ENCODE results near the gene PSKH1.

- TF ChIP-seq CTCF (IDR thresholded peaks at IDR 0.05; ENCODE audit: poor library complexity, severe bottlenecking): no peak
- no peak for TF ChIP-seq POLR2AphosphoS5 (IDR thresholded peaks at IDR 0.05)
- TF ChIP-seq EZH2 (IDR thresholded peaks at IDR 0.05; ENCODE audit: borderline replicate concordance, insufficient read depth, low read length, poor library complexity, severe bottlenecking): no peak
- no peak for TF ChIP-seq EP300 (conservative IDR thresholded peaks at IDR 0.05; ENCODE audit: poor library complexity, severe bottlenecking)
- TF ChIP-seq REST (IDR thresholded peaks at IDR 0.05; ENCODE audit: borderline replicate concordance): no peak
- TF ChIP-seq RAD21 (conservative IDR thresholded peaks at IDR 0.05): no peak
- TF ChIP-seq SMC3 (conservative IDR thresholded peaks at IDR 0.05; ENCODE audit: poor library complexity): no peak
- TF ChIP-seq TAF1 (IDR thresholded peaks at IDR 0.05; ENCODE audit: low read depth): no peak
These were observed 37.3 kb upstream of the PSKH1 start for GRCh38 chr16:67855789-67856188.
